Measurements from ENCODE around the gene DKKL1. TPM values are rescaled to one million over a fixed set of nuclear protein-coding genes. Genes with fewer than 3 reads are reported as not detected.
"Not testable (repeated sequence)": the region's sequence is repeated elsewhere in the genome, so short reads cannot be mapped to it uniquely, and the experiment has no call there.

Gene DKKL1
- total and polyA plus RNA-seq, 7 donors: 0.17 to 3.6 (median 1.9) TPM; not detected in 3

- no peaks in the 10 kb centered on the region for H3K27me3 ChIP-seq
- peaks cover 0 to 9% (median 5%) of the 10 kb centered on the region in 4 donors for H3K9me3 ChIP-seq
- intact Hi-C loops (cut with DNase I): no loop called here
- TF ChIP-seq, protein P1, sequence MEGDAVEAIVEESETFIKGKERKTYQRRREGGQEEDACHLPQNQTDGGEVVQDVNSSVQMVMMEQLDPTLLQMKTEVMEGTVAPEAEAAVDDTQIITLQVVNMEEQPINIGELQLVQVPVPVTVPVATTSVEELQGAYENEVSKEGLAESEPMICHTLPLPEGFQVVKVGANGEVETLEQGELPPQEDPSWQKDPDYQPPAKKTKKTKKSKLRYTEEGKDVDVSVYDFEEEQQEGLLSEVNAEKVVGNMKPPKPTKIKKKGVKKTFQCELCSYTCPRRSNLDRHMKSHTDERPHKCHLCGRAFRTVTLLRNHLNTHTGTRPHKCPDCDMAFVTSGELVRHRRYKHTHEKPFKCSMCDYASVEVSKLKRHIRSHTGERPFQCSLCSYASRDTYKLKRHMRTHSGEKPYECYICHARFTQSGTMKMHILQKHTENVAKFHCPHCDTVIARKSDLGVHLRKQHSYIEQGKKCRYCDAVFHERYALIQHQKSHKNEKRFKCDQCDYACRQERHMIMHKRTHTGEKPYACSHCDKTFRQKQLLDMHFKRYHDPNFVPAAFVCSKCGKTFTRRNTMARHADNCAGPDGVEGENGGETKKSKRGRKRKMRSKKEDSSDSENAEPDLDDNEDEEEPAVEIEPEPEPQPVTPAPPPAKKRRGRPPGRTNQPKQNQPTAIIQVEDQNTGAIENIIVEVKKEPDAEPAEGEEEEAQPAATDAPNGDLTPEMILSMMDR (IDR thresholded peaks at IDR 0.05): no peak
- no peak for TF ChIP-seq POLR2A (IDR thresholded peaks at IDR 0.05)
- TF ChIP-seq EP300 (IDR thresholded peaks at IDR 0.05): no peak
- no peak for TF ChIP-seq POLR2AphosphoS5 (IDR thresholded peaks at IDR 0.05)
- no peak overlapping the region for H3K27ac ChIP-seq
- H3K4me1 ChIP-seq: no peaks in the 10 kb centered on the region
- WGBS, 2 donors: 70 to 90% methylated on average over 3 of the region's 3 CpGs
- no peak overlapping the region for H3K4me3 ChIP-seq
- no peak for DNase-seq
- H3K36me3 ChIP-seq: no peaks in the 10 kb centered on the region
Observed at GRCh38 chr19:49371184-49371583, 7.5 kb downstream of the DKKL1 start.

GRCh38 chr19:49373174-49373573 lies 9.5 kb downstream of the DKKL1 start:
- H3K27me3 ChIP-seq; H3K4me3 ChIP-seq; H3K4me1 ChIP-seq; H3K9me3 ChIP-seq; H3K36me3 ChIP-seq; DNase-seq; H3K27ac ChIP-seq; intact Hi-C loops (cut with DNase I): not testable (repeated sequence)
- WGBS, 2 donors: 82 to 86% methylated on average over 3 of the region's 3 CpGs

DNA sequence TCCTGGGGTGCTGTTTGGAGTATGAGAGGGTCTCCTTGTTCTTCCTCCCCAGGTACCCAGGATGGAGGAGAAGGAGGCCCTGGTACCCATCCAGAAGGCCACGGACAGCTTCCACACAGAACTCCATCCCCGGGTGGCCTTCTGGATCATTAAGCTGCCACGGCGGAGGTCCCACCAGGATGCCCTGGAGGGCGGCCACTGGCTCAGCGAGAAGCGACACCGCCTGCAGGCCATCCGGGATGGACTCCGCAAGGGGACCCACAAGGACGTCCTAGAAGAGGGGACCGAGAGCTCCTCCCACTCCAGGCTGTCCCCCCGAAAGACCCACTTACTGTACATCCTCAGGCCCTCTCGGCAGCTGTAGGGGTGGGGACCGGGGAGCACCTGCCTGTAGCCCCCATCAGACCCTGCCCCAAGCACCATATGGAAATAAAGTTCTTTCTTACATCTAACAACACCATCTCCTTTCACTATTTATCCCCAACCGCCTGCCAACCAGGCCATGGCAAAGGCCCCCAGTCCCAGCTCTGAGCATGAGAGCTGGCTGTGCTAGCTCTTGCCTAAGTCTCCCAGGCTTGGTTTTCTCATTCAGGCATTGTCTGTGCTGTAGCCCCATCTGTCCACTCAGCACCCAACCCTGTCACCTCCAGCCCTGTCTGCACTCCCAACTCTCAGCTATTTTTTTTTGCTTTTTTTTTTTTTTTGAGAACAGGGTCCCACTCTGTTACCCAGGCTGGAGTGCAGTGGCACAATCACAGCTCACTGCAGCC lies 11.2 kb downstream of the DKKL1 start:
- intact Hi-C loops (cut with DNase I): no loop called here
- H3K36me3 ChIP-seq: no peaks in the 10 kb centered on the region
- DNase-seq: peak; percentile 37

DNA sequence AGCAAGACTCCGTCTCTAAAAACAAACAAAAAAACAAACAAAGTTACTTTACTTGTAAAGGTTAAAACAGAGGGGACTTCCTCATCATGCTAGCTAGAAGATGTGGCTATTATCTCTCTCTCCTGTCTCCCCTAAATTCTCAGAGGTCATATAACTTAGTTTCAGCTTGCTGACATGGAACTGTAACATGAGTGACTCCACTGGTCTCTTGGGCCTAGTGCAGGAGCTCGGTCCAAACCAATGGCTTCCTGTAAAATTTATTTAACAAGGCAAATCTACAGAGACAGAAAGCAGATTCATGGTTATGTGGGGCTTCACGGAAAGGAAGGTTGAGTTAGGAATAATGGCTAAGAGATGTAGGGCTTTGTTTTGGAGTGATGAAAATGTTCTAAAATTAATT lies 14.8 kb downstream of the DKKL1 start:
- H3K4me1 ChIP-seq: no peaks in the 10 kb centered on the region
- intact Hi-C loops (cut with DNase I): no loop called here
- H3K9me3 ChIP-seq: peaks cover 0 to 11% (median 3%) of the 10 kb centered on the region in 4 donors
- H3K27ac ChIP-seq: no peak overlapping the region
- WGBS, 2 donors: 67 to 76% methylated on average over 3 of the region's 3 CpGs
- H3K4me3 ChIP-seq: no peak overlapping the region
- TF ChIP-seq POLR2A (IDR thresholded peaks at IDR 0.05) (no peak), EP300 (IDR thresholded peaks at IDR 0.05) (no peak)
- TF ChIP-seq, protein P1 (IDR thresholded peaks at IDR 0.05): no peak
- H3K27me3 ChIP-seq: no peaks in the 10 kb centered on the region
- DNase-seq: no peak
- H3K36me3 ChIP-seq: no peaks in the 10 kb centered on the region

More for the DNA sequence above, 11.2 kb downstream of the DKKL1 start:
- Histone ChIP-seq H3K4me1 (no peaks in the 10 kb centered on the region), H3K9me3 (no peaks in the 10 kb centered on the region), H3K27me3 (no peaks in the 10 kb centered on the region), H3K4me3 (no peak overlapping the region), H3K27ac (no peak overlapping the region)
- TF ChIP-seq, protein P1 (IDR thresholded peaks at IDR 0.05): no peak
- no peak for TF ChIP-seq EP300 (IDR thresholded peaks at IDR 0.05)
- no peak for TF ChIP-seq POLR2AphosphoS5 (IDR thresholded peaks at IDR 0.05)
- no peak for TF ChIP-seq POLR2A (IDR thresholded peaks at IDR 0.05)
- 85 to 87% methylated on average over 16 of the region's 16 CpGs for WGBS, 2 donors

DNA sequence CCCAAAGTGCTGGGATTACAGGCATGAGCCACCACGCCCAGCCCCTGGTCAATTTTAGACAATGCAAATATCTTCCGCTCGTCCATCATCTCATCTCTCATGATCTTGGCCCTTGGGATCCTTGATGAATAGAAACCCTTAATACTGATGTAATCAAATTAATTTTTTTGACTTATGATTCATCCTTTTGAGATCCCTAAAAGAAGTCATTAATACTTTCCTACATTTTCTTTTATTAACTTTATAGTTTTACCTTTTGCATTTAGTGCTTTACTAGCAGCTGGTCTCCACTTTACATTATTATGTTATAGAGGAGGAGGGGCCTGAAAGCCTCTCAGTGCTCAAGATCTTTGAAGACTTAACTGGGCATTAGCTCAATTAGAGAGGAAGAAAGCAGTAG lies 16.7 kb downstream of the DKKL1 start:
- TF ChIP-seq EP300 (IDR thresholded peaks at IDR 0.05): no peak
- TF ChIP-seq, protein P1 (IDR thresholded peaks at IDR 0.05): no peak
- TF ChIP-seq POLR2AphosphoS5 (IDR thresholded peaks at IDR 0.05): no peak
- TF ChIP-seq POLR2A (IDR thresholded peaks at IDR 0.05): no peak
- Histone ChIP-seq H3K27me3 (no peaks in the 10 kb centered on the region), H3K9me3 (peaks cover 0 to 11% (median 3%) of the 10 kb centered on the region in 4 donors), H3K27ac (no peak overlapping the region), H3K36me3 (no peaks in the 10 kb centered on the region), H3K4me1 (no peaks in the 10 kb centered on the region), H3K4me3 (no peak overlapping the region)
- intact Hi-C loops (cut with DNase I): no loop called here
- no peak for DNase-seq
- 90 to 93% methylated on average over 3 of the region's 3 CpGs for WGBS, 2 donors
